GM21576 (cell line): ENCODE results near the gene APCDD1L.

Experiments
- ATAC-seq: cut with Tn5 transposase; IDR thresholded peaks from one replicate; pipeline ENCODE4 v1.9.1; 2021; ENCODE audit warnings: mild to moderate bottlenecking, moderate library complexity; ENCODE audit not compliant: unreplicated experiment

APCDD1L gene

GRCh38 chr20:58515233-58516212 is at the start of gene APCDD1L:
TSS of gene APCDD1L (minus strand) at chr20:58515399. CDS start at chr20:58514707, 692 bp downstream.
- ATAC-seq, result no peak

GRCh38 chr20:58559368-58559729 is 44.1 kb upstream of the APCDD1L start:
- ATAC-seq, result no peak

- ATAC-seq, result no peak
These were observed 43.5 kb upstream of the APCDD1L start for GRCh38 chr20:58558486-58559367.

GRCh38 chr20:58557733-58558342 is 42.6 kb upstream of the APCDD1L start:
- ATAC-seq, result no peak

- ATAC-seq, result no peak
These were observed 41.8 kb upstream of the APCDD1L start for GRCh38 chr20:58556961-58557360.

- ATAC-seq, result no peak
These were observed 40.0 kb upstream of the APCDD1L start for GRCh38 chr20:58555078-58555765.

- ATAC-seq, result no peak
These were observed 39.3 kb upstream of the APCDD1L start for GRCh38 chr20:58554541-58554940.

- no peak for ATAC-seq
These were observed 38.6 kb upstream of the APCDD1L start for GRCh38 chr20:58553841-58554240.

- ATAC-seq, result no peak
These were observed 38.0 kb upstream of the APCDD1L start for GRCh38 chr20:58553166-58553696.

GRCh38 chr20:58552366-58552934 is 37.3 kb upstream of the APCDD1L start:
- no peak for ATAC-seq

GRCh38 chr20:58551631-58552030 is 36.4 kb upstream of the APCDD1L start:
- ATAC-seq, result no peak

- ATAC-seq, result no peak
These were observed 35.3 kb upstream of the APCDD1L start for GRCh38 chr20:58550275-58551059.

- no peak for ATAC-seq
These were observed 34.3 kb upstream of the APCDD1L start for GRCh38 chr20:58549231-58550209.

GRCh38 chr20:58547623-58548475 is 32.6 kb upstream of the APCDD1L start:
- ATAC-seq, result no peak

GRCh38 chr20:58546756-58547622 is 31.8 kb upstream of the APCDD1L start:
- ATAC-seq, result no peak

- ATAC-seq, result no peak
These were observed 31.2 kb upstream of the APCDD1L start for GRCh38 chr20:58546416-58546711.
